Skeletal muscle tissue (tissue), 4 donors: ENCODE data around the gene FGF2. TPM values are rescaled to one million over a fixed set of nuclear protein-coding genes. Genes with fewer than 3 reads are reported as not detected.
"Not testable (repeated sequence)": the region's sequence is repeated elsewhere in the genome, so short reads cannot be mapped to it uniquely, and the experiment has no call there.

ENCODE experiments used
- H3K27ac ChIP-seq: one replicate; pipeline ENCODE4 v1.7.0; 2013; ENCODE audit warnings: mild to moderate bottlenecking, low read depth, low read length, inconsistent platforms
- H3K27me3 ChIP-seq, 3 donors: one replicate each; pipeline ENCODE4 v1.7.0; 2013; ENCODE audit warnings: low read length in 3 of 3; ENCODE audit not compliant: control insufficient read depth in 3 of 3, insufficient read depth in 3 of 3
- H3K36me3 ChIP-seq, 3 donors: one replicate each; pipeline ENCODE4 v1.7.0; 2013; ENCODE audit warnings: low read length in 3 of 3; ENCODE audit not compliant: control insufficient read depth in 3 of 3, insufficient read depth in 3 of 3
- H3K4me1 ChIP-seq, 3 donors: one replicate each; pipeline ENCODE4 v1.7.0; 2013; ENCODE audit warnings: low read length in 3 of 3, mild to moderate bottlenecking in 3 of 3; ENCODE audit not compliant: control insufficient read depth in 3 of 3, insufficient read depth in 3 of 3
- H3K4me3 ChIP-seq, 3 donors: one replicate each; pipeline ENCODE4 v1.7.0; 2013; ENCODE audit warnings: low read length in 3 of 3
- H3K9ac ChIP-seq, 3 donors: one replicate each; pipeline ENCODE4 v1.7.0; 2013; ENCODE audit warnings: low read length in 3 of 3, mild to moderate bottlenecking in 3 of 3, moderate library complexity in 2 of 3, low read depth in 1 of 3
- H3K9me3 ChIP-seq, 3 donors: one replicate each; pipeline ENCODE4 v1.7.0; 2013; ENCODE audit warnings: low read length in 3 of 3; ENCODE audit not compliant: control insufficient read depth in 3 of 3
- total RNA-seq: library from RNA; depleted of rRNA; stranded (reverse); fragments of >200 nt; gene quantifications from one replicate; pipeline ENCODE4 v1.2.3, GENCODE V29; 2014
- donor health status: Osteomylitis.

The FGF2 gene
- total RNA-seq, 1 donor from 2014 or later = 8.4 TPM

GRCh38 chr4:122842392-122842791 lies 15.8 kb downstream of the FGF2 start:
- Histone ChIP-seq H3K9ac (no peak overlapping the region), H3K36me3 (no peaks in the 10 kb centered on the region), H3K27ac (no peak overlapping the region), H3K4me1 (no peaks in the 10 kb centered on the region), H3K4me3 (no peak overlapping the region), H3K9me3 (no peaks in the 10 kb centered on the region), H3K27me3 (no peaks in the 10 kb centered on the region)

GRCh38 chr4:122842984-122843531 lies 16.4 kb downstream of the FGF2 start:
- no peaks in the 10 kb centered on the region for H3K36me3 ChIP-seq
- H3K9me3 ChIP-seq = no peaks in the 10 kb centered on the region

GRCh38 chr4:122844391-122844790 lies 17.8 kb downstream of the FGF2 start:
- H3K9ac ChIP-seq, H3K27ac ChIP-seq, H3K4me1 ChIP-seq, H3K27me3 ChIP-seq, H3K4me3 ChIP-seq, H3K9me3 ChIP-seq, H3K36me3 ChIP-seq: not testable (repeated sequence)

More at GRCh38 chr4:122842984-122843531, 16.4 kb downstream of the FGF2 start:
- Histone ChIP-seq H3K9ac (no peak overlapping the region), H3K27ac (no peak overlapping the region), H3K4me3 (no peak overlapping the region), H3K27me3 (no peaks in the 10 kb centered on the region), H3K4me1 (no peaks in the 10 kb centered on the region)

- Histone ChIP-seq H3K4me3 (no peak overlapping the region), H3K27ac (no peak overlapping the region), H3K9ac (no peak overlapping the region), H3K9me3 (no peaks in the 10 kb centered on the region), H3K27me3 (no peaks in the 10 kb centered on the region), H3K4me1 (no peaks in the 10 kb centered on the region), H3K36me3 (no peaks in the 10 kb centered on the region)
Measured at GRCh38 chr4:122845066-122845465, 18.4 kb downstream of the FGF2 start.

- H3K27ac ChIP-seq = no peak overlapping the region
- H3K9me3 ChIP-seq = no peaks in the 10 kb centered on the region
Measured at GRCh38 chr4:122845760-122846159, 19.1 kb downstream of the FGF2 start.

GRCh38 chr4:122847931-122848330 lies 21.3 kb downstream of the FGF2 start:
- H3K27ac ChIP-seq = no peak overlapping the region
- H3K9ac ChIP-seq = no peak overlapping the region
- H3K9me3 ChIP-seq = no peaks in the 10 kb centered on the region
- H3K4me1 ChIP-seq = no peaks in the 10 kb centered on the region
- no peaks in the 10 kb centered on the region for H3K36me3 ChIP-seq
- H3K27me3 ChIP-seq = no peaks in the 10 kb centered on the region
- H3K4me3 ChIP-seq = no peak overlapping the region

More at GRCh38 chr4:122845760-122846159, 19.1 kb downstream of the FGF2 start:
- no peaks in the 10 kb centered on the region for H3K27me3 ChIP-seq
- no peak overlapping the region for H3K9ac ChIP-seq
- no peaks in the 10 kb centered on the region for H3K4me1 ChIP-seq
- no peak overlapping the region for H3K4me3 ChIP-seq
- H3K36me3 ChIP-seq = no peaks in the 10 kb centered on the region

- not testable (repeated sequence) for H3K4me3 ChIP-seq, H3K27me3 ChIP-seq, H3K4me1 ChIP-seq, H3K9me3 ChIP-seq, H3K9ac ChIP-seq, H3K27ac ChIP-seq, H3K36me3 ChIP-seq
Measured at GRCh38 chr4:122849789-122850188, 23.2 kb downstream of the FGF2 start.

- Histone ChIP-seq H3K36me3 (no peaks in the 10 kb centered on the region), H3K9ac (no peak overlapping the region), H3K27ac (no peak overlapping the region), H3K27me3 (no peaks in the 10 kb centered on the region), H3K4me1 (peaks cover 0 to 6% (median 2%) of the 10 kb centered on the region in 3 donors), H3K9me3 (no peaks in the 10 kb centered on the region), H3K4me3 (no peak overlapping the region)
Measured at GRCh38 chr4:122851568-122851967, 24.9 kb downstream of the FGF2 start.

- Histone ChIP-seq H3K27ac (peak overlapping the region; percentile 45), H3K4me1 (peaks cover 0 to 6% (median 2%) of the 10 kb centered on the region in 3 donors), H3K4me3 (peak overlapping the region; percentile 15 to 57 (median 39)), H3K9ac (peak overlapping the region in 2 of 3 donors; percentile 24 to 63), H3K9me3 (no peaks in the 10 kb centered on the region), H3K27me3 (no peaks in the 10 kb centered on the region), H3K36me3 (no peaks in the 10 kb centered on the region)
Measured at GRCh38 chr4:122854447-122855352, 28.1 kb downstream of the FGF2 start.

- H3K27me3 ChIP-seq = no peaks in the 10 kb centered on the region
- H3K36me3 ChIP-seq = no peaks in the 10 kb centered on the region
- H3K9ac ChIP-seq = peak overlapping the region in 1 of 3 donors; percentile 63
- peak overlapping the region; percentile 45 for H3K27ac ChIP-seq
- peaks cover 0 to 6% (median 2%) of the 10 kb centered on the region in 3 donors for H3K4me1 ChIP-seq
- H3K9me3 ChIP-seq = no peaks in the 10 kb centered on the region
- H3K4me3 ChIP-seq = no peak overlapping the region
Measured at GRCh38 chr4:122855353-122855890, 28.8 kb downstream of the FGF2 start.
